Measurements from ENCODE around the gene BEAN1.

The BEAN1 gene

GRCh38 chr16:66419527-66419926, 7.6 kb upstream of the BEAN1 start:
- no peak for DNase-seq

- no peak for DNase-seq
Measured at GRCh38 chr16:66420396-66420795, 6.7 kb upstream of the BEAN1 start.

GRCh38 chr16:66421891-66422290, 5.2 kb upstream of the BEAN1 start:
- no peak for DNase-seq

GRCh38 chr16:66422366-66422765, 4.7 kb upstream of the BEAN1 start:
- DNase-seq = no peak

- DNase-seq = no peak
Measured at GRCh38 chr16:66423177-66423576, 3.9 kb upstream of the BEAN1 start.

GRCh38 chr16:66425651-66426050, 1.4 kb upstream of the BEAN1 start:
- DNase-seq = no peak

GRCh38 chr16:66426112-66427035, 721 bp upstream of the BEAN1 start:
- peak; percentile 22 for DNase-seq

GRCh38 chr16:66427871-66428681, 981 bp downstream of the BEAN1 start:
- peak; percentile 18 for DNase-seq

GRCh38 chr16:66428682-66429251, 1.7 kb downstream of the BEAN1 start:
- DNase-seq = no peak

- no peak for DNase-seq
Measured at GRCh38 chr16:66429290-66429962, 2.3 kb downstream of the BEAN1 start.

- DNase-seq = no peak
Measured at GRCh38 chr16:66430214-66430613, 3.1 kb downstream of the BEAN1 start.

GRCh38 chr16:66431760-66432159, 4.7 kb downstream of the BEAN1 start:
- no peak for DNase-seq

- no peak for DNase-seq
Measured at GRCh38 chr16:66432429-66432828, 5.3 kb downstream of the BEAN1 start.

GRCh38 chr16:66434619-66435430, 7.7 kb downstream of the BEAN1 start:
- DNase-seq = no peak

GRCh38 chr16:66435896-66436295, 8.8 kb downstream of the BEAN1 start:
- no peak for DNase-seq

- DNase-seq = no peak
Measured at GRCh38 chr16:66437391-66437945, 10.4 kb downstream of the BEAN1 start.

- no peak for DNase-seq
Measured at GRCh38 chr16:66438536-66438935, 11.4 kb downstream of the BEAN1 start.

- DNase-seq = no peak
Measured at GRCh38 chr16:66439051-66439730, 12.1 kb downstream of the BEAN1 start.

- no peak for DNase-seq
Measured at GRCh38 chr16:66440271-66440802, 13.2 kb downstream of the BEAN1 start.

GRCh38 chr16:66440970-66441369, 13.9 kb downstream of the BEAN1 start:
- no peak for DNase-seq

Data from stimulated activated CD4-positive, alpha-beta T cell treated with anti-CD3 and anti-CD28 coated beads, Interleukin-15, amount 100 ng/mL, for 24 hours (primary cell).